Measurements from ENCODE around the gene ZNF346. TPM values are rescaled to one million over a fixed set of nuclear protein-coding genes. Genes with fewer than 3 reads are reported as not detected.

The ZNF346 gene
- total RNA-seq, 1 donor from 2014 or later, result 17.3 TPM

- DNase-seq (ENCODE audit: low read depth in 2 of 2), result no peak
Observed at GRCh38 chr5:177093803-177094202, 71.3 kb downstream of the ZNF346 start.

GRCh38 chr5:177094224-177095087, 72.0 kb downstream of the ZNF346 start:
- peak in 1 of 2 donors; percentile 25 for DNase-seq (ENCODE audit: low read depth in 2 of 2)

- DNase-seq (ENCODE audit: low read depth in 2 of 2), result no peak
Observed at GRCh38 chr5:177095088-177095669, 72.7 kb downstream of the ZNF346 start.

GRCh38 chr5:177096162-177097015, 73.9 kb downstream of the ZNF346 start:
- DNase-seq (ENCODE audit: low read depth in 2 of 2), result no peak

DNA sequence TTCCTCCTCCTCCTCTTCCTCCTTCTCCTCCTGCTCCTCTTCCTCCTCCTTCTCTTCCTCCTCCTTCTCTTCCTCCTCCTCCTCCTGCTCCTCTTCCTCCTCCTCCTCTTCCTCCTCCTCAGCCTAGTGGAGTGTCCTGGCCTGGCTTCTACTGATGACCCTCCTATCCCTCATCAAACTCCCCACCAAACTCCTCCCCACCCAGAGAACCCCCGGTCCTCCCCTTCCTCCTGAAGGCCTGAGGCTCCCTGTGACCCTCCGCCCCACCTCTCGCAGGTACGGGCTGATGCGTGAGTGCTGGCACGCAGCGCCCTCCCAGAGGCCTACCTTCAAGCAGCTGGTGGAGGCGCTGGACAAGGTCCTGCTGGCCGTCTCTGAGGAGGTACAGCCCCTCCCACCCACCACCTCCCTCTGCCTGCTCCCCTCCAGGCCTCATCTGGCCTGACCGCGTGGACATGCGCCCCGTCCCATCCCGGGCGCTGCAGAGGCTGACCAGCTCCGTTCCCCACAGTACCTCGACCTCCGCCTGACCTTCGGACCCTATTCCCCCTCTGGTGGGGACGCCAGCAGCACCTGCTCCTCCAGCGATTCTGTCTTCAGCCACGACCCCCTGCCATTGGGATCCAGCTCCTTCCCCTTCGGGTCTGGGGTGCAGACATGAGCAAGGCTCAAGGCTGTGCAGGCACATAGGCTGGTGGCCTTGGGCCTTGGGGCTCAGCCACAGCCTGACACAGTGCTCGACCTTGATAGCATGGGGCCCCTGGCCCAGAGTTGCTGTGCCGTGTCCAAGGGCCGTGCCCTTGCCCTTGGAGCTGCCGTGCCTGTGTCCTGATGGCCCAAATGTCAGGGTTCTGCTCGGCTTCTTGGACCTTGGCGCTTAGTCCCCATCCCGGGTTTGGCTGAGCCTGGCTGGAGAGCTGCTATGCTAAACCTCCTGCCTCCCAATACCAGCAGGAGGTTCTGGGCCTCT, 74.8 kb downstream of the ZNF346 start:
- no peak for DNase-seq (ENCODE audit: low read depth in 2 of 2)

GRCh38 chr5:177098120-177098469, 75.6 kb downstream of the ZNF346 start:
- no peak for DNase-seq (ENCODE audit: low read depth in 2 of 2)

GRCh38 chr5:177098470-177099141, 76.1 kb downstream of the ZNF346 start:
- DNase-seq (ENCODE audit: low read depth in 2 of 2), result no peak

DNA sequence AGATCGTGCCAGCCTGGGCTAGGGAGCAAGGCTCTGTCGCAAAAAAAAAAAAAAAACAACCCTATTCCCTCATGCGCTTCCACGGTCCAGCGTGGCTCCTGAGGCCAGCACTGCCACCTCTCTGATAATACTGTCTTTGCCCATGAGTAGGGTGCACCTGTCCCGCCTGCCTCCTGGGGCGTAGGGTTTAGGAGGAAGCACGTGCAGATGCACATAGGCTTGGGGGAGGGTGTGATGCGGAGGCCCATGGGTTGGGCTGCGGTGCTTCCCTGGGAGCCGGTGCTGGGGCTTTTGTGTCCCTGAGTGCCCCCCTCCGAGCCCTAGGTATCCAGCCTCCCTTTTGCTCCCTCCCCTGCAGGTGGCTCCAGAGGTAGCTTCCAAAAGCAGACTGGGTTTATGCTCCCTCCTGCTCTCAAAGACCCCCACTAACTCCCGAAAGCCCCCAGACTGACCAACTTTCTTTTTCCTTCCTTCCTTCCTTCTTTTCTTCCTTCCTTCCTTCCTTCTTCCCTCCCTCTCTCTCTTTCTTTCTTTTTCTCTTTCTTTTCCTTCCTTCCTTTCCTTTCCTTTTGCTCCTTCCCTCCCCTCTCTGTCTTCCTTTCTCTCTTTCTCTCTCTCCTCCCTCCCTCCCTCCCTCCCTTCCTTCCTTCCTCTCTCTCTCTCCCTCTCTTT, 77.1 kb downstream of the ZNF346 start:
- DNase-seq (ENCODE audit: low read depth in 2 of 2), result no peak

- DNase-seq (ENCODE audit: low read depth in 2 of 2), result no peak
Observed at GRCh38 chr5:177100714-177101121, 78.2 kb downstream of the ZNF346 start.

- peak; percentile 32 to 53 for DNase-seq (ENCODE audit: low read depth in 2 of 2)
Observed at GRCh38 chr5:177103523-177104253, 81.2 kb downstream of the ZNF346 start.

- no peak for DNase-seq (ENCODE audit: low read depth in 2 of 2)
Observed at GRCh38 chr5:177105691-177106476, 83.4 kb downstream of the ZNF346 start.

GRCh38 chr5:177107159-177107558, 84.7 kb downstream of the ZNF346 start:
- no peak for DNase-seq (ENCODE audit: low read depth in 2 of 2)

GRCh38 chr5:177109810-177110209, 87.3 kb downstream of the ZNF346 start:
- no peak for DNase-seq (ENCODE audit: low read depth in 2 of 2)

GRCh38 chr5:177111720-177112394, 89.4 kb downstream of the ZNF346 start:
- DNase-seq (ENCODE audit: low read depth in 2 of 2), result peak; percentile 41 to 65

GRCh38 chr5:177112589-177113220, 90.2 kb downstream of the ZNF346 start:
- no peak for DNase-seq (ENCODE audit: low read depth in 2 of 2)

GRCh38 chr5:177113566-177114424, 91.3 kb downstream of the ZNF346 start:
- DNase-seq (ENCODE audit: low read depth in 2 of 2), result peak; percentile 77 to 80
